Measurements from ENCODE around the gene FAM177A1.

- TF ChIP-seq CTCF (IDR thresholded peaks at IDR 0.05; ENCODE audit: poor library complexity, severe bottlenecking) (no peak), POLR2AphosphoS5 (IDR thresholded peaks at IDR 0.05) (no peak)
Measured at GRCh38 chr14:35045798-35046047, 349 bp upstream of the FAM177A1 start.

All from neural cell (in vitro differentiated cells).